HG03103 (cell line): Measurements from ENCODE around the gene IL1RL1.

Experiments
- ATAC-seq: cut with Tn5 transposase; IDR thresholded peaks from one replicate; pipeline ENCODE4 v1.9.1; 2021; ENCODE audit warnings: low read depth; ENCODE audit not compliant: unreplicated experiment

IL1RL1 gene

GRCh38 chr2:102310964-102311640, at the start of gene IL1RL1:
Gene IL1RL1, plus strand, starts transcription at chr2:102311563. Its CDS starts 26,702 bp downstream, at chr2:102338265.
- no peak for ATAC-seq

GRCh38 chr2:102262216-102263129, 48.9 kb upstream of the IL1RL1 start:
- no peak for ATAC-seq

GRCh38 chr2:102264952-102265351, 46.4 kb upstream of the IL1RL1 start:
- no peak for ATAC-seq

- ATAC-seq = no peak
Observed at GRCh38 chr2:102266204-102266603, 45.2 kb upstream of the IL1RL1 start.

DNA sequence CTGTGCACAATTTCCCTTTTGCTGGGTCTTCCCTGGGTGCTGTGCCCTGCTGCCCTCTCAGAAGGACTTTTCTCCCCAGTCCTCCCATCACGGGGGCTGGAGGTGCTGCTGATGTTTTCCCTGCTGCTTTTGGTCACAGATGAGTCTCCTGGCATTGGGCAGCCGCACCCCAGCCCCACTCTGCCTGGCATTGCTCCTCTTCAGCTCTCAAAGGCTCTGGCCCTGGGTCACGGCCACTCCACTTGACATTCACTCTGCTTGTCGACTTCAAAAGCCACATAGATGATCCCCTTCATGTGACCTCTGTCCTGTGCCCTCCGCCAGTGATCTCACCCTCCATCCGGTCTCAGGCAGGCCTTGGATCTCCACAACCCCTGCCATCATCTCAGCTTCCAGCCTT, 43.6 kb upstream of the IL1RL1 start:
- no peak for ATAC-seq

DNA sequence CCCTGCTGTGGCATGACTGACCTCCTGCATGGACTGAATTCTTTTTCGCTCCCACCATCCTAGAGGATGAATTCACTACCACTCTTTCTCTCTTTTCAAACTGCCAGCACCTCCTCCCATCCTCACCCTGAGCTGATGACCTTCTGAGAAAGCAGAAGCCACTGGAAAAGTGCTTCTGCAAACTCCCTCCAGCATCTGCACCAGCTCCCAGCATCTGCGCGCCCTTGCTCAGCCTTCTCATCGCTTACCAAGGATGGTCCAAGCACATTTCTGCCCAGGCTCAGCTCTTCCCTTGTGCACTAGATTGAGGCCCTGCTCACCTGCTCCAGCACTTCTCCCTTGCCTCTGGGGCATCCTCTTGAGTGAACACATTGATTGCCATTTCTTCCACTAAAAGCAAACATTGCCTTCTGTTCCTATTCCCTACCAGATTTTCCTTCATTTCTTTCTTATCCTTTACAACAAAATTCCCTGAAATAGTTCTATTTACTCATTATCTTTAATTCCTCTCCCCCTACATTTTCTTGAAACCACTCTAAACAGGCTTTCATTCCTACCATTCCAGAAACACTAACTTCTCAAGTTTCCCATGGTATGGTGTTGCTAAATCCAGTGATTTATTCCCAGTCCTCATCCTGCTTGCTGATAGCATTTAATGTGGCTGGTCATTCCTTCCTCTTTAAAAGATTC, 42.7 kb upstream of the IL1RL1 start:
- ATAC-seq = no peak

DNA sequence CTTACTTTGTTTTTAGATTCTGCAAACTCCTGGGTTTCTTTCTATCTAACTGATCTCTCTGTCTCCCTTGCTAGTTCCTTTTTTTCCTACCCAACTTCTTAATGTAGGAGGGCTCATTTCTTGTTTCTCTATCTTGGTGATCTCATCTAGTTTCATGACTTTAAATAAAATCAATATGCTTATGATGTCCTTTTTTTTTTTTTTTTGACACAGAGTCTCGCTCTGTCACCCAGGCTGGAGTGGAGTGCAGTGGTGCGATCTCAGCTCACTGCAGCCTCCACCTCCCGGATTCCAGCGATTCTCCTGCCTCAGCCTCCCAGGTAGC, 42.2 kb upstream of the IL1RL1 start:
- no peak for ATAC-seq

GRCh38 chr2:102271844-102272243, 39.5 kb upstream of the IL1RL1 start:
- ATAC-seq = no peak

DNA sequence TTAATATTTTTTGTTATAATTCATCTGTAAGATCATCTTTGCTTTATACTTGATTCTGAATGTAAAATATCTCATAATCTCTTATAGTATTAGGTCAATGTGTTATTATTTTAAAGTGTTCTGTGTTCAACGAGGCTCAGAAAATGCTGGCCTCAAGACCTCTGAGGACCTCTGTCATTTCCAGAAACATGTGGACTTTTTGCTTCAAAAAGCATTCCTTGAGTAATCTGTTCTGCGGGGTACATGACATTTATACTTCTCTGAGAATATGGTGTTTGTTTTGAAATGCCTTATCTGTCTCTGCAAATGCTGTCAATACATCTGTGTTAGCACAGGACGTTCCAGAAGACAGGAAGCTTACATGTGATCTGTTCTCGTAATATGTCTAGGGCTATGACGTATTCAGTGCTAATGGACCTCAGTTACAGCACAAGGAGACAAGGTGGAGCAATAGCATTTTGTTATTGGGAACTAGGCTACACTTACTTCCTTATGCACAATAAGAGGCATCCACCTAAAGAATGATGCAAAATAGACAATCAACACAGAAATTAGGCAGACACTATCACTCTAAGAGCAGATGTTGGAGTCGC, 37.6 kb upstream of the IL1RL1 start:
- ATAC-seq = no peak

- no peak for ATAC-seq
Observed at GRCh38 chr2:102276549-102277201, 34.7 kb upstream of the IL1RL1 start.

GRCh38 chr2:102277202-102277700, 34.1 kb upstream of the IL1RL1 start:
- no peak for ATAC-seq

GRCh38 chr2:102278720-102279390, 32.5 kb upstream of the IL1RL1 start:
- ATAC-seq = no peak

DNA sequence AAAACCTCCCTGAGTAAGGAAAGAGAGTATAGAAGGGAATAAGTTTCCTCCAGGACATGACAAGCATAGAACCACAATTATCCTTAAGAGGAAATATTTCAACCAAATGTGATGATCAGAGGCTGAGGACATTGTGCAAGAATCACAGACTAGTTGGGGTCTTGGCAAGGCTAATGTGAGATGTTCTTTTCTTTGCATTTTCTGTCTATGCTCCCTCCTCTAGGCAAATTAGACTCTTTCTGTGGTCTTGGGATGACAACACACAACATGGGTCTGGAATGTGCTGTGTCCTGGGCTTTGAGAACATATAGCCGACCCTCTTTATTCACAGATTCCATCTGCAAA, 32.0 kb upstream of the IL1RL1 start:
- ATAC-seq = no peak

DNA sequence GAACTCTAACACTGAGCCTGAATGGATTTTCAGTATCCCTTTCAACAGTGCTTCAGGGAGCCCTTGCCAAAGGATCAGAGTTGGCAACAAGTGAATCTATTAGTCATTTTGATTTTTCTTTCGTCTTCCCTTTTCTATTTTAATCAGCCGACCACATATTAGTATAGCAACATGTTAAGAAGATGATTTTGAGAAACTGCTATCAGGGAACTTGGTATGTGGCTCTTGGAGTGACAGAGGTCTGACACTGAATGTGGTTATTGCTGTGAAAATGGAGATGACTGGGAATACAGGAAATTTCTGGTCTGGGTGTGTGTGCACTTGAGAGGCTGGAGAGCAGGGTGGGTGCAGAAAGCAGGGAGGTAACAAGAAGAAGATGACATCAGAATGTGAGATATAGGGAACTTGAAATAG, 28.7 kb upstream of the IL1RL1 start:
- no peak for ATAC-seq

DNA sequence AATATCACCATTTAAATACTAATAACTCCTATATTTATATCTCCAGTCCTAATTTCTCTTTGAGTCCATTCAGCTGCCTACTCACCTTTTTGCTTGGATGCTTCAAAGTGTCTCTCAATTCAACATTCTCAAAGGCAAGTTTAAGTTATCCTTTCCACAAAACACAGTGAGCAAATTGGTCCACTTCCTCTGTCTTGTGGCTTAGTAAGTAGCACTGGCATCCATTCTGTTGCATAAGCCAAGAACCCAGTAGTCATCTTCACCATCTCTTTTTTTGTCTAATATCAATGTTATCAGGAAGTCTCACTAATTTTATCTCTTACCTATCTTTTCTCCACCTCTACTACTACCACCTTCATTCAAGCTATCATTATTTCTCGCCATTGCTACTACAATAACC, 27.4 kb upstream of the IL1RL1 start:
- no peak for ATAC-seq

- no peak for ATAC-seq
Observed at GRCh38 chr2:102284611-102285010, 26.8 kb upstream of the IL1RL1 start.

DNA sequence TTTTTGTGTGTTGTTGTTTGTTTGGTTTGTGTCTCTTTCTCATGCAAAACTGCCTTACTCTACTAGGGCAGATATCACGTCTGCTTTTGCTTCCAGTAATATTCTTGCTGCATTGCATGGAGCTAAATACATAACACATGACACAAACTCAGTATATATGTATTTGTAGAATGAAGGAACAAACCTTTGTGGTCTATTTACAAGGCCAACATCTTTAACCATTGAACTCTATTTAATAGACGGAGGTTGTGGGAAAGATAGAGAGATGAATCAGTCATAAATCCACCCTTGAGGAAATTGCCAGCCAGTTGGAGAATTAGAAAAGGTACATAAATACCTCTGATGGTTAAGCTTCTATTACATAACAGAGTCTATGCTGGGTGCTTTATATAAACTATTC, 26.0 kb upstream of the IL1RL1 start:
- ATAC-seq = no peak

GRCh38 chr2:102286041-102286440, 25.3 kb upstream of the IL1RL1 start:
- ATAC-seq = no peak

GRCh38 chr2:102289129-102289528, 22.2 kb upstream of the IL1RL1 start:
- ATAC-seq = no peak

GRCh38 chr2:102290594-102290993, 20.8 kb upstream of the IL1RL1 start:
- no peak for ATAC-seq
